ENCODE results near the gene MAP4K3.

Gene MAP4K3

GRCh38 chr2:39356922-39357639 is 80.0 kb downstream of the MAP4K3 start:
- TF ChIP-seq CTCF (IDR thresholded peaks at IDR 0.05; ENCODE audit: control extremely low read depth, extremely low read depth, low read depth, missing control alignments): no peak

GRCh38 chr2:39350658-39351057 is 86.4 kb downstream of the MAP4K3 start:
- ChIA-PET POLR2A (no interaction called here), CTCF (interaction anchor here (1.2 kb wide), 1 partner anchor 27 kb away, joined by 5 read pairs; no protein-coding TSS in a partner anchor)
- DNase-seq (ENCODE audit: extremely low spot score): no peak
- no peak for TF ChIP-seq CTCF (IDR thresholded peaks at IDR 0.05; ENCODE audit: control extremely low read depth, extremely low read depth, low read depth, missing control alignments)

More at GRCh38 chr2:39356922-39357639, 80.0 kb downstream of the MAP4K3 start:
- ChIA-PET POLR2A (no interaction called here), CTCF (interaction anchor here (1.2 to 1.3 kb wide), 3 partner anchors 11 to 373 kb away, joined by 4 read pairs; no protein-coding TSS in a partner anchor)
- no peak for DNase-seq (ENCODE audit: extremely low spot score)

- CTCF ChIA-PET: no interaction called here
- DNase-seq (ENCODE audit: extremely low spot score): no peak
- TF ChIP-seq CTCF (IDR thresholded peaks at IDR 0.05; ENCODE audit: control extremely low read depth, extremely low read depth, low read depth, missing control alignments): no peak
- POLR2A ChIA-PET: no interaction called here
Measured at GRCh38 chr2:39338502-39338901, 98.6 kb downstream of the MAP4K3 start.

GRCh38 chr2:39335930-39336329 is 101.2 kb downstream of the MAP4K3 start:
- POLR2A ChIA-PET: no interaction called here
- TF ChIP-seq CTCF (IDR thresholded peaks at IDR 0.05; ENCODE audit: control extremely low read depth, extremely low read depth, low read depth, missing control alignments): no peak
- CTCF ChIA-PET: interaction anchor here (2.3 kb wide), 1 partner anchor 11 kb away, joined by 6 read pairs; no protein-coding TSS in a partner anchor
- DNase-seq (ENCODE audit: extremely low spot score): no peak

- ChIA-PET CTCF (interaction anchor here (1.5 to 2.3 kb wide), 2 partner anchors 12 to 106 kb away, joined by 3 to 6 read pairs; no protein-coding TSS in a partner anchor), POLR2A (no interaction called here)
- no peak for TF ChIP-seq CTCF (IDR thresholded peaks at IDR 0.05; ENCODE audit: control extremely low read depth, extremely low read depth, low read depth, missing control alignments)
- no peak for DNase-seq (ENCODE audit: extremely low spot score)
Measured at GRCh38 chr2:39334978-39335377, 102.1 kb downstream of the MAP4K3 start.

GRCh38 chr2:39334529-39334928 is 102.6 kb downstream of the MAP4K3 start:
- POLR2A ChIA-PET: no interaction called here
- no peak for DNase-seq (ENCODE audit: extremely low spot score)
- CTCF ChIA-PET: interaction anchor here (1.0 to 2.3 kb wide), 3 partner anchors 11 to 105 kb away, joined by 3 to 6 read pairs (median 5); no protein-coding TSS in a partner anchor
- TF ChIP-seq CTCF (IDR thresholded peaks at IDR 0.05; ENCODE audit: control extremely low read depth, extremely low read depth, low read depth, missing control alignments): no peak

Measured in GM10248 (cell line).